Measurements from ENCODE around the gene CIDEB. TPM values are rescaled to one million over a fixed set of nuclear protein-coding genes. Genes with fewer than 3 reads are reported as not detected.

Gene CIDEB
- total and polyA plus RNA-seq, 11 donors = 1.7 to 10.1 (median 3.0) TPM

DNA sequence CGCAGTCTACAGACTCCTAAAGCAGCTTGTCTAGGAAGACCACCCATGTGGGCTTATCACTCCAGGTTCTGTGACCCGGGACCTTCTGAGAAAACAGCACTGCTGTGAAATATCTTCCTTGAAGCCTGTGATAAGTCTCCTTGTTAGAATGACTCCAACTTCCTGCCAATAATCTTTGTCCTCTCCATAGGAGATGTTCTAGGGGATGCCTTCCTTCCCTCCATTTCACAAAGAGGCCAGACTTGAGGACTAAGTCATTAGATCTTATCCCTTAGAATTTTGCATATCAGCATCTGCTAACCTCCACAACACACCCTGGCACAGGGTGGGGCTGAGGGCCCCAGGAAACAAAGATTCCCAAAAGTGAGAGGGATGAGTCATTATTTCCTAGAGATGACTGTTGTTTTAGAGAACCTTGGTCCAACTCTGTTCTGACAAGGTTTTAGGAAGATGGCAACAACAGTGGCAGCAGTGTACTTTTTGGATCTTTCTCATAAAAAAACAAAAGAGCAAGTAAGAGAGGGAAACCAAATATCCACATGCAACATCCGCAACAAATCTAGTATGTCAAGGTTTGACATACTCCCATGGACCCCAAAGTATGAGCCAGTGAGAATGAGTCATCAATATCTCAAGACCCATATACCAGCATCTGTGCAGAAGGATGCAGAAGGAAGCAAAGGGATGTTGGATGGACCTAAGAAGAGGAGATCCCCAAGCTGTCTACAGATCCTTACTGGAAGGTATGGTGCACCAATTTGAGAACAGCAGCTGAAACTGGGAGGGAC lies 9.6 kb upstream of the CIDEB start:
- peaks cover 7 to 67% (median 30%) of the 10 kb centered on the region in 12 donors for H3K4me1 ChIP-seq
- WGBS, 4 donors = 80 to 94% (median 82%) methylated on average over 3 of the region's 3 CpGs

DNA sequence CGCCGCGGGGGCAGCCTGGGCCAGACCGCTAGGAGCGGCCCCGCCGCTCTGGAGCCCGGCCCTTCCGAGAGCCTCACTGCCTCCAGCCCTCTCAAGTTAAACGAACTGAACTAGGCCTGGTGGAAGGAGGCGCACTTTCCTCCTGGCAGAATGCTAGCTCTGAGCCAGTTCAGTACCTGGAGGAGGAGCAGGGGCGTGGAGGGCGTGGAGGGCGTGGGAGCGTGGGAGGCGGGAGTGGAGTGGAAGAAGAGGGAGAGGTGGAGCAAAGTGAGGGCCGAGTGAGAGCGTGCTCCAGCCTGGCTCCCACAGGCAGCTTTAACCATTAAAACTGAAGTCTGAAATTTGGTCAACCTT lies 8.8 kb upstream of the CIDEB start:
- Histone ChIP-seq H3K27me3 (peaks cover 0 to 27% (median 6%) of the 10 kb centered on the region in 9 donors), H3K9me3 (no peaks in the 10 kb centered on the region), H3K27ac (peak overlapping the region in 9 of 12 donors; percentile 49 to 91 (median 60)), H3K36me3 (peaks cover 0 to 28% (median 10%) of the 10 kb centered on the region in 9 donors), H3K4me3 (peak overlapping the region in 7 of 12 donors; percentile 1 to 70 (median 18)), H3K4me1 (peaks cover 7 to 74% (median 38%) of the 10 kb centered on the region in 12 donors)
- TF ChIP-seq, protein P1, sequence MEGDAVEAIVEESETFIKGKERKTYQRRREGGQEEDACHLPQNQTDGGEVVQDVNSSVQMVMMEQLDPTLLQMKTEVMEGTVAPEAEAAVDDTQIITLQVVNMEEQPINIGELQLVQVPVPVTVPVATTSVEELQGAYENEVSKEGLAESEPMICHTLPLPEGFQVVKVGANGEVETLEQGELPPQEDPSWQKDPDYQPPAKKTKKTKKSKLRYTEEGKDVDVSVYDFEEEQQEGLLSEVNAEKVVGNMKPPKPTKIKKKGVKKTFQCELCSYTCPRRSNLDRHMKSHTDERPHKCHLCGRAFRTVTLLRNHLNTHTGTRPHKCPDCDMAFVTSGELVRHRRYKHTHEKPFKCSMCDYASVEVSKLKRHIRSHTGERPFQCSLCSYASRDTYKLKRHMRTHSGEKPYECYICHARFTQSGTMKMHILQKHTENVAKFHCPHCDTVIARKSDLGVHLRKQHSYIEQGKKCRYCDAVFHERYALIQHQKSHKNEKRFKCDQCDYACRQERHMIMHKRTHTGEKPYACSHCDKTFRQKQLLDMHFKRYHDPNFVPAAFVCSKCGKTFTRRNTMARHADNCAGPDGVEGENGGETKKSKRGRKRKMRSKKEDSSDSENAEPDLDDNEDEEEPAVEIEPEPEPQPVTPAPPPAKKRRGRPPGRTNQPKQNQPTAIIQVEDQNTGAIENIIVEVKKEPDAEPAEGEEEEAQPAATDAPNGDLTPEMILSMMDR (IDR thresholded peaks at IDR 0.05) = no peak
- TF ChIP-seq POLR2A (IDR thresholded peaks at IDR 0.05) = no peak
- intact Hi-C loops (cut with DNase I) = no loop called here
- WGBS, 4 donors = 44 to 60% (median 51%) methylated on average over 11 to 18 of the region's 18 CpGs
- DNase-seq = no peak
- peak in 1 of 4 donors; percentile 0 for ATAC-seq

More for the DNA sequence above, 9.6 kb upstream of the CIDEB start:
- DNase-seq (peak in 1 of 5 donors; percentile 17), ATAC-seq (no peak)
- Histone ChIP-seq H3K27ac (peak overlapping the region in 1 of 12 donors; percentile 91), H3K36me3 (peaks cover 0 to 32% (median 14%) of the 10 kb centered on the region in 9 donors), H3K9me3 (no peaks in the 10 kb centered on the region), H3K27me3 (peaks cover 0 to 27% (median 6%) of the 10 kb centered on the region in 9 donors), H3K4me3 (no peak overlapping the region)
- intact Hi-C loops (cut with DNase I) = no loop called here
- TF ChIP-seq, protein P1 (IDR thresholded peaks at IDR 0.05) = no peak
- TF ChIP-seq POLR2A (IDR thresholded peaks at IDR 0.05) = no peak

DNA sequence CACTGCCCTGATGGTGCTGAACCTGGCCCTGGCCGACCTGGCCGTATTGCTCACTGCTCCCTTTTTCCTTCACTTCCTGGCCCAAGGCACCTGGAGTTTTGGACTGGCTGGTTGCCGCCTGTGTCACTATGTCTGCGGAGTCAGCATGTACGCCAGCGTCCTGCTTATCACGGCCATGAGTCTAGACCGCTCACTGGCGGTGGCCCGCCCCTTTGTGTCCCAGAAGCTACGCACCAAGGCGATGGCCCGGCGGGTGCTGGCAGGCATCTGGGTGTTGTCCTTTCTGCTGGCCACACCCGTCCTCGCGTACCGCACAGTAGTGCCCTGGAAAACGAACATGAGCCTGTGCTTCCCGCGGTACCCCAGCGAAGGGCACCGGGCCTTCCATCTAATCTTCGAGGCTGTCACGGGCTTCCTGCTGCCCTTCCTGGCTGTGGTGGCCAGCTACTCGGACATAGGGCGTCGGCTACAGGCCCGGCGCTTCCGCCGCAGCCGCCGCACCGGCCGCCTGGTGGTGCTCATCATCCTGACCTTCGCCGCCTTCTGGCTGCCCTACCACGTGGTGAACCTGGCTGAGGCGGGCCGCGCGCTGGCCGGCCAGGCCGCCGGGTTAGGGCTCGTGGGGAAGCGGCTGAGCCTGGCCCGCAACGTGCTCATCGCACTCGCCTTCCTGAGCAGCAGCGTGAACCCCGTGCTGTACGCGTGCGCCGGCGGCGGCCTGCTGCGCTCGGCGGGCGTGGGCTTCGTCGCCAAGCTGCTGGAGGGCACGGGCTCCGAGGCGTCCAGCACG lies 8.2 kb upstream of the CIDEB start:
- H3K4me1 ChIP-seq = peaks cover 7 to 80% (median 40%) of the 10 kb centered on the region in 12 donors
- H3K27me3 ChIP-seq = peaks cover 0 to 27% (median 6%) of the 10 kb centered on the region in 9 donors
- peak overlapping the region in 7 of 12 donors; percentile 1 to 70 (median 18) for H3K4me3 ChIP-seq
- TF ChIP-seq, protein P1 (IDR thresholded peaks at IDR 0.05) = peak in 11 of 12 donors; percentile 13 to 58 (median 33)
- TF ChIP-seq POLR2A (IDR thresholded peaks at IDR 0.05) = no peak
- peak in 3 of 5 donors; percentile 63 to 69 (median 68) for DNase-seq
- peak overlapping the region in 10 of 12 donors; percentile 49 to 91 (median 60) for H3K27ac ChIP-seq
- ATAC-seq = peak in 3 of 4 donors; percentile 53 to 68 (median 59)
- no peaks in the 10 kb centered on the region for H3K9me3 ChIP-seq
- intact Hi-C loops (cut with DNase I) = no loop called here
- peaks cover 0 to 24% (median 10%) of the 10 kb centered on the region in 9 donors for H3K36me3 ChIP-seq
- WGBS, 4 donors = 27 to 43% (median 34%) methylated on average over 42 to 70 of the region's 70 CpGs

All from heart left ventricle (tissue), 16 donors.